Activated CD8-positive, alpha-beta T cell treated with anti-CD3 and anti-CD28 coated beads for 36 hours (primary cell): Measurements from ENCODE around the gene METRN. TPM values are rescaled to one million over a fixed set of nuclear protein-coding genes. Genes with fewer than 3 reads are reported as not detected.

Experiments
- ATAC-seq: fragments of 200-7000 bp; cut with Tn5 transposase; one replicate; pipeline ENCODE4 v1.10.0; 2021; ENCODE audit warnings: mild to moderate bottlenecking, moderate library complexity
- CTCF ChIA-PET: fragments of 350-600 bp; sonication (Branson Sonifier 250); formaldehyde crosslinking; loops from one replicate; lab custom pipeline; 2021; ENCODE audit warnings: antibody characterized with exemption; lab: Charles Lee
- POLR2A ChIA-PET: fragments of 350-600 bp; sonication (Branson Sonifier 250); formaldehyde crosslinking; loops from one replicate; lab custom pipeline; 2021; ENCODE audit warnings: antibody characterized with exemption; lab: Charles Lee
- DNase-seq: peaks from one replicate; pipeline ENCODE4 v3.0.0-alpha.2; 2020
- H3K27ac Mint-ChIP-seq: one replicate; pipeline ENCODE4 v1.8.0; 2021; ENCODE audit warnings: mild to moderate bottlenecking, mixed read lengths
- H3K27me3 Mint-ChIP-seq: one replicate; pipeline ENCODE4 v1.8.0; 2021; ENCODE audit warnings: mixed read lengths
- H3K36me3 Mint-ChIP-seq: one replicate; pipeline ENCODE4 v1.8.0; 2021; ENCODE audit warnings: low read depth, mixed read lengths
- H3K4me1 Mint-ChIP-seq: one replicate; pipeline ENCODE4 v1.8.0; 2021; ENCODE audit warnings: low read depth, mixed read lengths
- H3K4me3 Mint-ChIP-seq: one replicate; pipeline ENCODE4 v1.8.0; 2021; ENCODE audit warnings: mild to moderate bottlenecking, moderate library complexity, mixed read lengths
- H3K9me3 Mint-ChIP-seq: one replicate; pipeline ENCODE4 v1.8.0; 2021; ENCODE audit warnings: mixed read lengths
- intact Hi-C: fragments of 100-400 bp; cut with micrococcal nuclease; formaldehyde crosslinking; loops from one replicate; pipeline ENCODE4 v1.10.0; 2022
- total RNA-seq, 2 experiments: library from RNA; stranded (reverse); gene quantifications; one replicate each; pipeline ENCODE4 v1.2.3, GENCODE V29; 2021
- TF ChIP-seq, protein P1 (sequence below): fragments of 200-600 bp; IDR thresholded peaks from one replicate; pipeline ENCODE4 v1.8.0; 2022; ENCODE audit warnings: antibody characterized with exemption, mild to moderate bottlenecking

The METRN gene
- total RNA-seq, 2 experiments from 2014 or later = 37.2 to 43.1 TPM

DNA sequence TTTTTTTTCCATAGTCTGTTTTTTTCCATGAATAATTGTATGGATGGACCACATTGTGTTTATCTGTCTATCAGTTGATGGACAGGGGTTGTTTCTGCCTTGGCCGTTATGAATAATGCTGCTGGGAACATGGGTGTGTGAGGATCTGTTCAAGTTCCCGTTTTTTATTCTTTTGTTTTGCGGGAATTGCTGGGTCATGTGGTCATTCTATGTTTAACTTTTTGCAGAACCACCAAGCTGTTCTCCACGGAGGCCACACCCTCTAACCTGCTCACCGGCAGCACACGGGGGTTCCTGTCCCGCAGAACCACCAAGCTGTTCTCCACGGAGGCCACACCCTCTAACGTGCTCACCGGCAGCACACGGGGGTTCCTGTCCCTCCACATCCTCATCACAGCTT, 39.7 kb downstream of the METRN start:
- Mint-ChIP-seq H3K36me3 (no peaks in the 10 kb centered on the region), H3K27me3 (peaks cover 4% of the 10 kb centered on the region), H3K4me3 (no peak overlapping the region), H3K9me3 (no peaks in the 10 kb centered on the region), H3K27ac (no peak overlapping the region), H3K4me1 (no peaks in the 10 kb centered on the region)
- TF ChIP-seq, protein P1, sequence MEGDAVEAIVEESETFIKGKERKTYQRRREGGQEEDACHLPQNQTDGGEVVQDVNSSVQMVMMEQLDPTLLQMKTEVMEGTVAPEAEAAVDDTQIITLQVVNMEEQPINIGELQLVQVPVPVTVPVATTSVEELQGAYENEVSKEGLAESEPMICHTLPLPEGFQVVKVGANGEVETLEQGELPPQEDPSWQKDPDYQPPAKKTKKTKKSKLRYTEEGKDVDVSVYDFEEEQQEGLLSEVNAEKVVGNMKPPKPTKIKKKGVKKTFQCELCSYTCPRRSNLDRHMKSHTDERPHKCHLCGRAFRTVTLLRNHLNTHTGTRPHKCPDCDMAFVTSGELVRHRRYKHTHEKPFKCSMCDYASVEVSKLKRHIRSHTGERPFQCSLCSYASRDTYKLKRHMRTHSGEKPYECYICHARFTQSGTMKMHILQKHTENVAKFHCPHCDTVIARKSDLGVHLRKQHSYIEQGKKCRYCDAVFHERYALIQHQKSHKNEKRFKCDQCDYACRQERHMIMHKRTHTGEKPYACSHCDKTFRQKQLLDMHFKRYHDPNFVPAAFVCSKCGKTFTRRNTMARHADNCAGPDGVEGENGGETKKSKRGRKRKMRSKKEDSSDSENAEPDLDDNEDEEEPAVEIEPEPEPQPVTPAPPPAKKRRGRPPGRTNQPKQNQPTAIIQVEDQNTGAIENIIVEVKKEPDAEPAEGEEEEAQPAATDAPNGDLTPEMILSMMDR = no peak
- ChIA-PET POLR2A (no interaction called here), CTCF (interaction anchor here (1.0 to 1.3 kb wide), 2 partner anchors 9 to 42 kb away, joined by 3 read pairs; no protein-coding TSS in a partner anchor)
- intact Hi-C loops = no loop called here
- ATAC-seq (no peak), DNase-seq (no peak)

GRCh38 chr16:756428-756827, 41.5 kb downstream of the METRN start:
- intact Hi-C loops = no loop called here
- ATAC-seq = no peak
- no peaks in the 10 kb centered on the region for H3K36me3 Mint-ChIP-seq
- no peak overlapping the region for H3K4me3 Mint-ChIP-seq
- TF ChIP-seq, protein P1 = no peak
- POLR2A ChIA-PET = no interaction called here
- H3K4me1 Mint-ChIP-seq = no peaks in the 10 kb centered on the region
- H3K27me3 Mint-ChIP-seq = peaks cover 4% of the 10 kb centered on the region
- no peak for DNase-seq
- H3K27ac Mint-ChIP-seq = no peak overlapping the region
- H3K9me3 Mint-ChIP-seq = no peaks in the 10 kb centered on the region
- CTCF ChIA-PET = no interaction called here

DNA sequence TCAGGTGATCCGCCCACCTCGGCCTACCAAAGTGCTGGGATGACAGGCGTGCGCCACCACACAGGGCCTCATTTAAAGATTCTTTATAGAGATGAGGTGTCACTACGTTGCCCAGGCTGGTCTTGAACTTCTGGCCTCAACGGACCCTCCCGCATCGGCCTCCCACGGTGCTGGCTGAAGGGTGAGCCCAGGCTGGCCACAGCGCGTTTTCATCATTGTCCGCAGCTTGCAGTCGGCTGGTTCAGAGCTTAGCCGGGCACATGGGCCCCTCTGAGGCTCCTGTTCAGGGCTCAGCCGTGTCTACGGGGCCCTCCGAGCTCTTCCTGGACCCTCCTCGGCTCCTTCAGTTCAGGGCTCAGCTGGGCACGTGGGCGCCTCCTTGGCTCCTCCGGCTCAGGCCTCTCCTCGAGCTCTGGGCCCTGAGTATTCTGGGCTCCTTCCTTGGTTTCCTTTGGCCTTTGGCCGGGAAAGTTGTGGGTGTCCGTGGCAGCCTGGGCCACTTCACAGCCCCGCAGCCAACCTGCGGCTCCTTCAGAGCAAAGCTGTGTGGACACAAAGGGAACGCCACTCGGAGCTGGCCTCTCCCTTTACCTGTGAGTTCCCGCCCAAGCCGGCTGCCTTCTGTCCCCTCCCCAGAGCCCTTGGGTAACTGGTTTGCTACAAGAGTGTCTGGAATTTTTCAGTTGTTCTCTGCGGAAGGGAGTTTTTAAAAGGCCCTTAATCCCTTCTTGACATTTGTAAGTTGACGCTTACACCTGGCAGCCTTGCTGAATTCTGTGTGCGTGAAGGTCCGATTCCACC, 44.4 kb downstream of the METRN start:
- ATAC-seq (no peak), DNase-seq (no peak)
- H3K4me1 Mint-ChIP-seq = no peaks in the 10 kb centered on the region
- TF ChIP-seq, protein P1 = no peak
- H3K4me3 Mint-ChIP-seq = no peak overlapping the region
- peaks cover 4% of the 10 kb centered on the region for H3K27me3 Mint-ChIP-seq
- ChIA-PET POLR2A (interaction anchor here (0.8 kb wide), 1 partner anchor 18 kb away, joined by 4 read pairs; the partner anchor contains the start of gene CIAO3), CTCF (no interaction called here)
- H3K27ac Mint-ChIP-seq = no peak overlapping the region
- no peaks in the 10 kb centered on the region for H3K9me3 Mint-ChIP-seq
- intact Hi-C loops = no loop called here
- H3K36me3 Mint-ChIP-seq = no peaks in the 10 kb centered on the region

- TF ChIP-seq, protein P1 = no peak
- Mint-ChIP-seq H3K9me3 (no peaks in the 10 kb centered on the region), H3K4me1 (no peaks in the 10 kb centered on the region), H3K36me3 (no peaks in the 10 kb centered on the region), H3K4me3 (no peak overlapping the region), H3K27ac (no peak overlapping the region), H3K27me3 (peaks cover 4% of the 10 kb centered on the region)
- POLR2A ChIA-PET = no interaction called here
- intact Hi-C loops = no loop called here
- CTCF ChIA-PET = no interaction called here
- DNase-seq = no peak
- ATAC-seq = no peak
Measured at GRCh38 chr16:760065-760464, 45.1 kb downstream of the METRN start.

GRCh38 chr16:760545-761343, 45.8 kb downstream of the METRN start, which contains the start of gene MSLN:
MSLN (plus strand) TSS chr16:760734; CDS start chr16:762681, 1,947 bp downstream.
- Mint-ChIP-seq H3K27ac (no peak within 1 kb of the TSS), H3K4me1 (no peaks in the 10 kb centered on the region), H3K9me3 (no peaks in the 10 kb centered on the region), H3K36me3 (no peaks in the 10 kb centered on the region), H3K4me3 (no peak within 1 kb of the TSS), H3K27me3 (peaks cover 4% of the 10 kb centered on the region)
- intact Hi-C loops = no loop called here
- DNase-seq (no peak), ATAC-seq (no peak)
- TF ChIP-seq, protein P1 = no peak
- ChIA-PET CTCF (no interaction called here), POLR2A (no interaction called here)
